Measurements from ENCODE around the gene LRRIQ3.

Gene LRRIQ3

GRCh38 chr1:74197657-74198552, at the start of gene LRRIQ3, which contains the start of gene FPGT:
Gene LRRIQ3, minus strand, starts transcription at chr1:74198176. Its CDS starts 14,492 bp downstream, at chr1:74183684.
Gene FPGT, plus strand, starts transcription at chr1:74198242. Its CDS starts 37 bp downstream, at chr1:74198279.
- peak within 1 kb of the TSS; percentile 99 for H2AFZ ChIP-seq (ENCODE audit: low read length)
- H3K9ac ChIP-seq (ENCODE audit: low read depth, low read length, poor library complexity, severe bottlenecking) = peak within 1 kb of the TSS; percentile 80
- no peaks in the 10 kb centered on the region for H3K9me3 ChIP-seq (ENCODE audit: insufficient read depth, low read depth, low read length)
- peak within 1 kb of the TSS; percentile 88 for H3K4me2 ChIP-seq (ENCODE audit: low read depth, low read length, poor library complexity, severe bottlenecking)
- no peaks in the 10 kb centered on the region for H3K9me2 ChIP-seq (replicated peaks; ENCODE audit: low read depth, low read length)
- peak within 1 kb of the TSS; percentile 89 for H3K4me3 ChIP-seq (ENCODE audit: low read length, poor library complexity, severe bottlenecking)
- H3K4me1 ChIP-seq (ENCODE audit: insufficient read depth, low read length, poor library complexity, severe bottlenecking) = peaks cover 16% of the 10 kb centered on the region
- H3K36me3 ChIP-seq (ENCODE audit: insufficient read depth, low read length) = no peaks in the 10 kb centered on the region
- TF ChIP-seq CTCF (conservative IDR thresholded peaks at IDR 0.05; ENCODE audit: low read length) = no peak
- H3K27me3 ChIP-seq (ENCODE audit: insufficient read depth, low read length, poor library complexity, severe bottlenecking) = no peaks in the 10 kb centered on the region
- no peaks in the 10 kb centered on the region for H3K79me2 ChIP-seq (ENCODE audit: insufficient read depth, low read length)
- H4K20me1 ChIP-seq (ENCODE audit: insufficient read depth, low read length, poor library complexity, severe bottlenecking) = no peaks in the 10 kb centered on the region
- no peaks in the 10 kb centered on the region for H3F3A ChIP-seq (ENCODE audit: low read depth)

DNA sequence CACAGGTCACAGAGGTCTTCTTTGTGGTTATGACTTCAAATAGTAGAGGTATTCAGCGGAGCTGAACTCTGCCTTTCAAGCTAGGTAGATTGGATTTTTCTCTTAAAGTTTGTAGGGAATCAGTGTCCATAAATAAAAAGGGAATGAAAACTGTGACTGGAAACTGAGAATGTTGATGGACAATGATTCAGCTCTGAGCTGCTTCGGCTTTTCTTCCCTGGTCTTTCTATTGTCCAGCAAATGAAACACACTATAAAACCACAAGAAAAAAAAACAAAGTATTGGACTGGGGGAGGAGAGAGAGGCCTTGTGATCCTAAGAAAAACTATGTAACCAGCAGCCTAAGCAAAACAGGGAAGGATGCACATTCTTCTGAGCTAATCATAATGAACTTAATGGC, 48.3 kb upstream of the LRRIQ3 start:
- H3K27me3 ChIP-seq (ENCODE audit: insufficient read depth, low read length, poor library complexity, severe bottlenecking) = no peaks in the 10 kb centered on the region
- TF ChIP-seq CTCF (conservative IDR thresholded peaks at IDR 0.05; ENCODE audit: low read length) (no peak), EZH2phosphoT487 (IDR thresholded peaks at IDR 0.05; ENCODE audit: borderline replicate concordance) (no peak)
- no peaks in the 10 kb centered on the region for H3K4me1 ChIP-seq (ENCODE audit: insufficient read depth, low read length, poor library complexity, severe bottlenecking)
- no peak overlapping the region for H3K4me3 ChIP-seq (ENCODE audit: low read length, poor library complexity, severe bottlenecking)
- no peak overlapping the region for H2AFZ ChIP-seq (ENCODE audit: low read length)
- H3K9me2 ChIP-seq (replicated peaks; ENCODE audit: low read depth, low read length) = no peaks in the 10 kb centered on the region
- no peak overlapping the region for H3K4me2 ChIP-seq (ENCODE audit: low read depth, low read length, poor library complexity, severe bottlenecking)
- no peak overlapping the region for H3K9ac ChIP-seq (ENCODE audit: low read depth, low read length, poor library complexity, severe bottlenecking)
- H3K79me2 ChIP-seq (ENCODE audit: insufficient read depth, low read length) = no peaks in the 10 kb centered on the region
- H3F3A ChIP-seq (ENCODE audit: low read depth) = no peaks in the 10 kb centered on the region
- H3K36me3 ChIP-seq (ENCODE audit: insufficient read depth, low read length) = no peaks in the 10 kb centered on the region
- H4K20me1 ChIP-seq (ENCODE audit: insufficient read depth, low read length, poor library complexity, severe bottlenecking) = no peaks in the 10 kb centered on the region
- H3K9me3 ChIP-seq (ENCODE audit: insufficient read depth, low read depth, low read length) = no peaks in the 10 kb centered on the region

DNA sequence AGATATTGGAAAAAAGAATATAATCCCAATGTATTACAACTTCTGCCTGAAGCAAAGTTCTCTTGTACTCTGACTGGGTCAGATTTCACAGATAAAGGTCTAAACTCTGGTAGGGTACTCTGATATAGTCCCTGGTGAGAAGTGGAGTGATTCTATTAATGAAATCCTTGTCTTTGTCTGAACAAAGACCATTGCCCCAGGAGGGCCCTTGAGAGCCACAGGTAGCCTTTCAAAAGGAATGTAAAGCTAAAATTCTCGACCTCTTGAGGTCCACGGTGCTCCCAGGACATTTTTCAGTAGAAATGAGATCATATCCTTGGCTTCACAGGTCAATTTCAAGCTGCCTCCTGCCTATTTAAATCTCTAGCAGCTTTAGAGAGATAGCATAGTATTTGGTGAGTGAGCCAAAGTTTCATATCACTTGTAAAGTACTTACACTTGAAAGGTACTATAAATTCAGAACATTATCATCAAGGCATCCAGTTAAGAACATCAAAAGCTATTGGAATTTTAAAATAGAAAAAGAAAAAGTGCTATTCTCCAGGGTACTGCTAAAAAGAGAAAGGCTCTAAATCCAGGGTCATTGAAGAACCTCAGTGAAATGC, 47.3 kb upstream of the LRRIQ3 start:
- H3K9ac ChIP-seq (ENCODE audit: low read depth, low read length, poor library complexity, severe bottlenecking) = no peak overlapping the region
- TF ChIP-seq CTCF (conservative IDR thresholded peaks at IDR 0.05; ENCODE audit: low read length) (no peak), EZH2phosphoT487 (IDR thresholded peaks at IDR 0.05; ENCODE audit: borderline replicate concordance) (no peak)
- H3K4me2 ChIP-seq (ENCODE audit: low read depth, low read length, poor library complexity, severe bottlenecking) = no peak overlapping the region

More for the DNA sequence above, 47.3 kb upstream of the LRRIQ3 start:
- Histone ChIP-seq H3K4me1 (ENCODE audit: insufficient read depth, low read length, poor library complexity, severe bottlenecking) (no peaks in the 10 kb centered on the region), H4K20me1 (ENCODE audit: insufficient read depth, low read length, poor library complexity, severe bottlenecking) (no peaks in the 10 kb centered on the region), H3K27me3 (ENCODE audit: insufficient read depth, low read length, poor library complexity, severe bottlenecking) (no peaks in the 10 kb centered on the region), H3K9me3 (ENCODE audit: insufficient read depth, low read depth, low read length) (no peaks in the 10 kb centered on the region), H3K79me2 (ENCODE audit: insufficient read depth, low read length) (no peaks in the 10 kb centered on the region), H3K9me2 (replicated peaks; ENCODE audit: low read depth, low read length) (no peaks in the 10 kb centered on the region), H3K4me3 (ENCODE audit: low read length, poor library complexity, severe bottlenecking) (no peak overlapping the region), H3F3A (ENCODE audit: low read depth) (no peaks in the 10 kb centered on the region), H3K36me3 (ENCODE audit: insufficient read depth, low read length) (no peaks in the 10 kb centered on the region), H2AFZ (ENCODE audit: low read length) (no peak overlapping the region)
